Measurements from ENCODE around the gene ZNF625. TPM values are rescaled to one million over a fixed set of nuclear protein-coding genes. Genes with fewer than 3 reads are reported as not detected.

The ZNF625 gene
- total and polyA plus RNA-seq, 2 experiments from 2014 or later = 12.9 to 18.6 TPM

- TF ChIP-seq ETS1 (IDR thresholded peaks at IDR 0.05) = no peak
- no peak for TF ChIP-seq EZH2 (IDR thresholded peaks at IDR 0.05; ENCODE audit: low read depth, unreplicated experiment)
- TF ChIP-seq, protein P1, sequence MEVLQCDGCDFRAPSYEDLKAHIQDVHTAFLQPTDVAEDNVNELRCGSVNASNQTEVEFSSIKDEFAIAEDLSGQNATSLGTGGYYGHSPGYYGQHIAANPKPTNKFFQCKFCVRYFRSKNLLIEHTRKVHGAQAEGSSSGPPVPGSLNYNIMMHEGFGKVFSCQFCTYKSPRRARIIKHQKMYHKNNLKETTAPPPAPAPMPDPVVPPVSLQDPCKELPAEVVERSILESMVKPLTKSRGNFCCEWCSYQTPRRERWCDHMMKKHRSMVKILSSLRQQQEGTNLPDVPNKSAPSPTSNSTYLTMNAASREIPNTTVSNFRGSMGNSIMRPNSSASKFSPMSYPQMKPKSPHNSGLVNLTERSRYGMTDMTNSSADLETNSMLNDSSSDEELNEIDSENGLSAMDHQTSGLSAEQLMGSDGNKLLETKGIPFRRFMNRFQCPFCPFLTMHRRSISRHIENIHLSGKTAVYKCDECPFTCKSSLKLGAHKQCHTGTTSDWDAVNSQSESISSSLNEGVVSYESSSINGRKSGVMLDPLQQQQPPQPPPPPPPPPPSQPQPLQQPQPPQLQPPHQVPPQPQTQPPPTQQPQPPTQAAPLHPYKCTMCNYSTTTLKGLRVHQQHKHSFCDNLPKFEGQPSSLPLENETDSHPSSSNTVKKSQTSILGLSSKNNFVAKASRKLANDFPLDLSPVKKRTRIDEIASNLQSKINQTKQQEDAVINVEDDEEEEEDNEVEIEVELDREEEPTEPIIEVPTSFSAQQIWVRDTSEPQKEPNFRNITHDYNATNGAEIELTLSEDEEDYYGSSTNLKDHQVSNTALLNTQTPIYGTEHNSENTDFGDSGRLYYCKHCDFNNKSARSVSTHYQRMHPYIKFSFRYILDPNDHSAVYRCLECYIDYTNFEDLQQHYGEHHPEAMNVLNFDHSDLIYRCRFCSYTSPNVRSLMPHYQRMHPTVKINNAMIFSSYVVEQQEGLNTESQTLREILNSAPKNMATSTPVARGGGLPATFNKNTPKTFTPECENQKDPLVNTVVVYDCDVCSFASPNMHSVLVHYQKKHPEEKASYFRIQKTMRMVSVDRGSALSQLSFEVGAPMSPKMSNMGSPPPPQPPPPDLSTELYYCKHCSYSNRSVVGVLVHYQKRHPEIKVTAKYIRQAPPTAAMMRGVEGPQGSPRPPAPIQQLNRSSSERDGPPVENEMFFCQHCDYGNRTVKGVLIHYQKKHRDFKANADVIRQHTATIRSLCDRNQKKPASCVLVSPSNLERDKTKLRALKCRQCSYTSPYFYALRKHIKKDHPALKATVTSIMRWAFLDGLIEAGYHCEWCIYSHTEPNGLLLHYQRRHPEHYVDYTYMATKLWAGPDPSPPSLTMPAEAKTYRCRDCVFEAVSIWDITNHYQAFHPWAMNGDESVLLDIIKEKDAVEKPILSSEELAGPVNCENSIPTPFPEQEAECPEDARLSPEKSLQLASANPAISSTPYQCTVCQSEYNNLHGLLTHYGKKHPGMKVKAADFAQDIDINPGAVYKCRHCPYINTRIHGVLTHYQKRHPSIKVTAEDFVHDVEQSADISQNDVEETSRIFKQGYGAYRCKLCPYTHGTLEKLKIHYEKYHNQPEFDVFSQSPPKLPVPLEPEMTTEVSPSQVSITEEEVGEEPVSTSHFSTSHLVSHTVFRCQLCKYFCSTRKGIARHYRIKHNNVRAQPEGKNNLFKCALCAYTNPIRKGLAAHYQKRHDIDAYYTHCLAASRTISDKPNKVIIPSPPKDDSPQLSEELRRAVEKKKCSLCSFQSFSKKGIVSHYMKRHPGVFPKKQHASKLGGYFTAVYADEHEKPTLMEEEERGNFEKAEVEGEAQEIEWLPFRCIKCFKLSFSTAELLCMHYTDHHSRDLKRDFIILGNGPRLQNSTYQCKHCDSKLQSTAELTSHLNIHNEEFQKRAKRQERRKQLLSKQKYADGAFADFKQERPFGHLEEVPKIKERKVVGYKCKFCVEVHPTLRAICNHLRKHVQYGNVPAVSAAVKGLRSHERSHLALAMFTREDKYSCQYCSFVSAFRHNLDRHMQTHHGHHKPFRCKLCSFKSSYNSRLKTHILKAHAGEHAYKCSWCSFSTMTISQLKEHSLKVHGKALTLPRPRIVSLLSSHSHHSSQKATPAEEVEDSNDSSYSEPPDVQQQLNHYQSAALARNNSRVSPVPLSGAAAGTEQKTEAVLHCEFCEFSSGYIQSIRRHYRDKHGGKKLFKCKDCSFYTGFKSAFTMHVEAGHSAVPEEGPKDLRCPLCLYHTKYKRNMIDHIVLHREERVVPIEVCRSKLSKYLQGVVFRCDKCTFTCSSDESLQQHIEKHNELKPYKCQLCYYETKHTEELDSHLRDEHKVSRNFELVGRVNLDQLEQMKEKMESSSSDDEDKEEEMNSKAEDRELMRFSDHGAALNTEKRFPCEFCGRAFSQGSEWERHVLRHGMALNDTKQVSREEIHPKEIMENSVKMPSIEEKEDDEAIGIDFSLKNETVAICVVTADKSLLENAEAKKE (CRISPR knock-in tag; IDR thresholded peaks at IDR 0.05) = no peak
- TF ChIP-seq REST (IDR thresholded peaks at IDR 0.05; ENCODE audit: unreplicated experiment) = no peak
- TF ChIP-seq NANOG (IDR thresholded peaks at IDR 0.05; ENCODE audit: borderline replicate concordance) = no peak
- no peak for TF ChIP-seq JUNB (IDR thresholded peaks at IDR 0.05; ENCODE audit: unreplicated experiment)
- TF ChIP-seq EZH2phosphoT487 (IDR thresholded peaks at IDR 0.05; ENCODE audit: unreplicated experiment) = no peak
- no peak for TF ChIP-seq ZNF114 (CRISPR knock-in tag; IDR thresholded peaks at IDR 0.05)
- TF ChIP-seq ZNF331 (CRISPR knock-in tag; IDR thresholded peaks at IDR 0.05; ENCODE audit: low read depth) = no peak
- TF ChIP-seq, protein P2, sequence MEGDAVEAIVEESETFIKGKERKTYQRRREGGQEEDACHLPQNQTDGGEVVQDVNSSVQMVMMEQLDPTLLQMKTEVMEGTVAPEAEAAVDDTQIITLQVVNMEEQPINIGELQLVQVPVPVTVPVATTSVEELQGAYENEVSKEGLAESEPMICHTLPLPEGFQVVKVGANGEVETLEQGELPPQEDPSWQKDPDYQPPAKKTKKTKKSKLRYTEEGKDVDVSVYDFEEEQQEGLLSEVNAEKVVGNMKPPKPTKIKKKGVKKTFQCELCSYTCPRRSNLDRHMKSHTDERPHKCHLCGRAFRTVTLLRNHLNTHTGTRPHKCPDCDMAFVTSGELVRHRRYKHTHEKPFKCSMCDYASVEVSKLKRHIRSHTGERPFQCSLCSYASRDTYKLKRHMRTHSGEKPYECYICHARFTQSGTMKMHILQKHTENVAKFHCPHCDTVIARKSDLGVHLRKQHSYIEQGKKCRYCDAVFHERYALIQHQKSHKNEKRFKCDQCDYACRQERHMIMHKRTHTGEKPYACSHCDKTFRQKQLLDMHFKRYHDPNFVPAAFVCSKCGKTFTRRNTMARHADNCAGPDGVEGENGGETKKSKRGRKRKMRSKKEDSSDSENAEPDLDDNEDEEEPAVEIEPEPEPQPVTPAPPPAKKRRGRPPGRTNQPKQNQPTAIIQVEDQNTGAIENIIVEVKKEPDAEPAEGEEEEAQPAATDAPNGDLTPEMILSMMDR (conservative IDR thresholded peaks at IDR 0.05; ENCODE audit: low read depth in 2 of 2) = no peak
- TF ChIP-seq POLR2AphosphoS5 (IDR thresholded peaks at IDR 0.05; ENCODE audit: low read depth) = no peak
- no peak for TF ChIP-seq CREB1 (CRISPR knock-in tag; IDR thresholded peaks at IDR 0.05; ENCODE audit: low read depth)
- TF ChIP-seq STAT1 (IDR thresholded peaks at IDR 0.05; ENCODE audit: unreplicated experiment) = no peak
- peaks cover 76% of the 10 kb centered on the region for H3K79me2 ChIP-seq (replicated peaks; ENCODE audit: insufficient read depth)
- Mint-ChIP-seq H3K4me1 (no peaks in the 10 kb centered on the region; the same call in 2 of the 3 replicates), H3K4me3 (no peak overlapping the region), H3K27ac (no peak overlapping the region), H3K9me3 (peaks cover 89% of the 10 kb centered on the region), H3K36me3 (ENCODE audit: low read depth) (peaks cover 41% of the 10 kb centered on the region), H3K27me3 (ENCODE audit: insufficient read depth, low read depth, poor library complexity) (peaks cover 13% of the 10 kb centered on the region)
- no peaks in the 10 kb centered on the region for H3K27me3 ChIP-seq (ENCODE audit: insufficient read depth)
- H3K4me2 ChIP-seq = no peak overlapping the region
- no peak overlapping the region for H3K27ac ChIP-seq (ENCODE audit: low read depth)
- DNase-seq (ENCODE audit: low spot score) (no peak), ATAC-seq (no peak)
- no peak overlapping the region for H2AFZ ChIP-seq
- H3K36me3 ChIP-seq (ENCODE audit: insufficient read depth) = peaks cover 47% of the 10 kb centered on the region
- no peak overlapping the region for H3K4me3 ChIP-seq
- no peaks in the 10 kb centered on the region; the same call in none of the 2 replicates for H4K20me1 ChIP-seq (replicated peaks; ENCODE audit: insufficient read depth)
- no peaks in the 10 kb centered on the region; the same call in 1 of the 2 replicates for H3F3A ChIP-seq (replicated peaks; ENCODE audit: low read depth)
- H3K4me1 ChIP-seq (ENCODE audit: insufficient read depth) = 0 out of 2 replicates have a peak, but pooled peaks cover 3% of the 10 kb centered on the region
- H3K9me2 ChIP-seq (ENCODE audit: insufficient read depth) = no peaks in the 10 kb centered on the region
These were observed 61.3 kb downstream of the ZNF625 start for GRCh38 chr19:12095111-12095790.
